ENCODE measurements around the gene PPTC7.
"Not testable (repeated sequence)": the region's sequence is repeated elsewhere in the genome, so short reads cannot be mapped to it uniquely, and the experiment has no call there.

PPTC7 gene

DNA sequence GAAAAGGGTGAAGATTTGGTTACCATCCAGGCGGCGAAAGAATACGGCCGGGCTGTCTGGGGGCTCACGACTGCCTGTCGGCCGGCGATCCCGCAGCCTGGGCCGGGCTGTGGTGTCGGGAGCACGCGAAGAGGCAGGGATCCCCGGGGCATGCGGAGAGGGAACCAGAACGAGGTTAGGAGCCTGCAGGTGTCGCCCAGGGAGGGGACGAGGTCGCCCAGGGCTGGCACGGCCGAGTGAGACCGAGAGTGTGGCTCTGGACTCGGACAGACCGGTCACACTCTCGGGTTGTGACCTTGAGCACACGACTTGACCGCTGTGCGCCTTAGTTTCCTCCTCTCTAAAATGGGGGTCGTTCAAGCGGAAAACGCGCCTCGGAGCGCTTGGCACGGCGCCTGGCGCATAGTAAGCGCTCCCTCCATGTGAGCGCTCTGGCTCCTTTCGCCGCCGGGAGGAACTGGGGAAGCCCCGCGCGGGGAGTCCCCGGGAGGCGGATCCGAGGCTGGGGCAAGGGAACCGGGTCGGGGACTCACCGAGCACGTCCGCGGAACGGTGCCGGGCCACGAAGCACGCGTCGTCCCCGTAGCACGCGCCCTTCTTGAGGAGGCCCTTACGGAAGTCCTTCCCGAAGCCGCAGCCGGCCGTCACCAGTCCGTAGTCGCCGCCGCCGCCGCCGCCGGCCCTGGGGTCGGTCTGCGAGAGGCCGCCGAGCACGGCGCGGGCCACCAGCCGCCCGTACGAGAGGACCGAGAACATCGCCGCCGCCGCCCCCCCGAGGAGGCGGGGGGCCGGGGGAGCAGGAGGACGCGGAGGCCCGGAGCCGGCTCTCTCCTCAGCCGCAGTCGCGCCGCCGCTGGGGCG lies 612 bp downstream of the PPTC7 start:
- no peak for FAIRE-seq

DNA sequence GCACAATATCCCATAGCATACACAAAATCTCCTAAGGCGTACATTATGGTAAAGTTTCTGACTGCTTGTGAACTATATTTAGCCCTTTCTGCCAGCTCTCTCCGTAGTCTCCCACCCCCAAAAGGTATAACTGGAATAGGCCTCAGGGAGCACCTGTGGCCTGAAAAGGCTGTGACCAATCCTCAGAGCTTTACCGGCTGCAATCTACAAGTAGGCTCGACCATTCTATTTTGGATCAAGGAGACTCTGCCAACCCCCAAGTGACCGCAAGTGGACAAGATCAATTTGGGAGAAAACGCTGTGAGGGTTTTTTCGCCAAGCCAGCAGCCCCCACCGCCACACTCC lies 1.2 kb downstream of the PPTC7 start:
- no peak for FAIRE-seq

GRCh38 chr12:110579535-110580253 lies 3.4 kb downstream of the PPTC7 start:
- FAIRE-seq, result no peak

DNA sequence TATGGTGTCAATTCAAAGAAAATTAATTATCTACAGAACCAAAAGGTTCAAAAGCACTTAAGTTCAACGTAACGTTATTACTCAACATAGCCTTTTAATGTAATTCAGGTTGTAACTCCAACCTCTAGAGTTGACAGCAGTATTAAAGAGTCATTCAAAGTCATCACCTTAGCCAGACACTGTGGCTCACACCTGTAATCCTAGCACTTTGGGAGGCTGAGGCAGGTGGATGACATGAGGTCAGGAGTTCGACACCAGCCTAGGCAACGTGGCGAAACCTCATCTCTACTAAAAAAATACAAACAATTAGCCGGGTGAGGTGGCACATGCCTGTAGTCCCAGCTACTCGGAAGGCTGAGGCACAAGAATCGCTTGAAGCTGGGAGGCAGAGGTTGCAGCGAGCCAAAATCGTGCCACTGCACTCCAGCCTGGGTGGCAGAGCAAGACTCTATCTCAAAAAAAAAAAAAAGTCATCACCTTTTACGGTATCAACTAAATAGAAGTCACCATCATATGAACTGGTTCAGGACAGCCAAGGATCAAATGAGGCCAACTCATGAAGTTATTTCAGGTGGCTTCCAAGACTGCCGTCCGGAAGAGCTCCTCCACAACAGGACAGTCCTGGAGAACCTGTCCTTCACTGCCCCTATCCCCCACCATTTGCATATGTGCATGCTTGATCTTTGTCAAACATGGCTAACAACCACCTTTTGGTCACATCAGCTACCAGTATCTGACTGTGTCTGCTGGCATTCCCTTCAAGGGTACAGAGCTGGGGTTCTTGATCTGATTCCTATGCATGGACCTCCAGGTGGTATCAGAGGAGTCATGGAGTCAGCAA lies 4.2 kb downstream of the PPTC7 start:
- FAIRE-seq, result no peak

DNA sequence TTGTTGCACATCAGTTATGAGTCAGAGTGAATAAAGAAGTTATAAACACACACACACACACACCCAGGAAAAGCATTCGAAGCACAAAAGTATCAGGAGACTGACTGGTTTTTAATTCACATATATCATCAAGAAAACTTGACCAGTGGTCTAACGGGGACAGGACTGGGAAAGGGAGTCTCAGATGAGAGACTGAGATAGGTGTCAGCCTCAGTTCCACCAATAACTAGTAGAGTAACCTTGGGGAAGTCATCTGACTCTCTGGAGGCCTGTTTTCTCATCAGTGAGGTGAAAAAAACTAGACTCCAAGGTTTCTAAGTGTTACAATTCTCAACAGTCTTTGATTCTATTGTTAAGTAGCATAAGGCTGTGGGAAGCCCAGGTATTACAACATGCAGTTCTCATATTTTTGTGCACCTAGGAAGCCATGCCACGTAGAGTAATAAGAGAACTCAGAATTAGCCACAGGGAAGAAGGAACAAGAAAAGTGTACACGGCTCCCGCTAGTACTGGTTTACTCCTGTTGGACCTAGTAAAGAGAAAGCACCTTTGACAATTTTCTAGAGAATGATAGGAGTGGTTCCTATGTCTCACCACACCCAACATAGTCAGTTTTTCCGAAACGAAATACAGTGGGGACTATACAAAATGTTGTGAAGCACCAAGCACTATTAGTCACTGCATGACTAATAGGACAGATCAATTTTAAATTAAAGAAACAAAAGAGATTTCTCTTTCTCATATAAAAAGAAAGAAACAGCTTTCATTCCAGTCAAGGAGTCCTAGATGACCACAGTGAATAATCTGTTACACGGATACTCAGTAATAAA lies 5.0 kb downstream of the PPTC7 start:
- no peak for FAIRE-seq

- no peak for FAIRE-seq
These were observed 6.6 kb downstream of the PPTC7 start for GRCh38 chr12:110576504-110576903.

- no peak for FAIRE-seq
These were observed 7.8 kb downstream of the PPTC7 start for GRCh38 chr12:110575326-110575725.

- FAIRE-seq, result not testable (repeated sequence)
These were observed 8.3 kb downstream of the PPTC7 start for GRCh38 chr12:110574717-110575230.

- no peak for FAIRE-seq
These were observed 9.1 kb downstream of the PPTC7 start for GRCh38 chr12:110574044-110574443.

DNA sequence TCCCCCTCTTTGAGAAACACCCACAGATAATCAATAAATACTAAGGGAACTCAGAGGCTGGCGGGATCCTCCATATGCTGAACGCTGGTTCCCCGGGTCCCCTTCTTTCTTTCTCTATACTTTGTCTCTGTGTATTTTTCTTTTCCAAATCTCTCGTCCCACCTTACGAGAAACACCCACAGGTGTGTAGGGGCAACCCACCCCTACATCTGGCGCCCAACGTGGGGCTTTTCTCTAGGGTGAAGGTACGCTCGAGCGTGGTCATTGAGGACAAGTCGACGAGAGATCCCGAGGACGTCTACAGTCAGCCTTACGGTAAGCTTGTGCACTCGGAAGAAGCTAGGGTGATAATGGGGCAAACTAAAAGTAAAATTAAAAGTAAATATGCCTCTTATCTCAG lies 12.3 kb downstream of the PPTC7 start:
- not testable (repeated sequence) for FAIRE-seq

GRCh38 chr12:110569838-110570237 lies 13.3 kb downstream of the PPTC7 start:
- not testable (repeated sequence) for FAIRE-seq

DNA sequence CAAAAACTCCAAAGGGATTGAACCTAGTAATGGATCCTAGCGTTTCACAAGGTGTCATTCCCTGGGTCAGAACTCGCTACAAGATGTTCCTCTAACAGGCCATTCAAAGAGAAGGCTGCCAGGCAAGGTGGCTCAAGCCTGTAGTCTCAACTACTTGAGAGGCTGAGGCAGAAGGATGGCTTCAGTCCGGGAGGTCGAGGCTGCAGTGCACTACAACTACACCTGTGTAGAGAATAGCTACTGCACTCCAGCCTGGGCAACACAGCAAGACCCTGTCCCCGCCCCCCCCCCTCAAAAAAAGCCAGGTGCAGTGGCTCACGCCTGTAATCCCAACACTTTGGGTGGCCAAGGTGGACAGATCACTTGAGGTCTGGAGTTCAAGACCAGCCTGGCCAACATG lies 14.4 kb downstream of the PPTC7 start:
- FAIRE-seq, result no peak

DNA sequence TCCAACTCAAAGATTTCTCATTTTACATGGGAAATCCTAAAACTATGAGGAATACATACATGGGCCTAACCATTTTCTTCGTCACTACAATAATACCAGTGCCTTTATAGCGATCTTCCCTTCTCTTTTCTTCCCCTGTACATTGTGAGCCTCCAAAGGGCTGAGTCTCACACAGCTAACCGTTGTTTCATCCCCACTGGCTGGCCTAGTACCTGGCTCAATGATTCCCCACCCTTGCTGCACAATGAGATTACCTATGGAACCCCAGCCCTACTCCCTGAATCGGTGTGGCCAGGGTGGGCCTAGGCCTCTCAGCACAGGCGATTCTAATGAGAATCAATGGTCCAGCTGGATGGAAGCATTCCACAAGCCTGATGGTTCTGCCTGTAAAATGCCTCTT lies 16.1 kb downstream of the PPTC7 start:
- FAIRE-seq, result no peak

- no peak for FAIRE-seq
These were observed 16.9 kb downstream of the PPTC7 start for GRCh38 chr12:110565894-110566871.

GRCh38 chr12:110564471-110564991 lies 18.6 kb downstream of the PPTC7 start:
- no peak for FAIRE-seq

GRCh38 chr12:110563702-110564470 lies 19.2 kb downstream of the PPTC7 start:
- peak; percentile 85 for FAIRE-seq

- FAIRE-seq, result not testable (repeated sequence)
These were observed 20.7 kb downstream of the PPTC7 start for GRCh38 chr12:110562386-110562785.

- FAIRE-seq, result no peak
These were observed 21.5 kb downstream of the PPTC7 start for GRCh38 chr12:110561471-110562201.

DNA sequence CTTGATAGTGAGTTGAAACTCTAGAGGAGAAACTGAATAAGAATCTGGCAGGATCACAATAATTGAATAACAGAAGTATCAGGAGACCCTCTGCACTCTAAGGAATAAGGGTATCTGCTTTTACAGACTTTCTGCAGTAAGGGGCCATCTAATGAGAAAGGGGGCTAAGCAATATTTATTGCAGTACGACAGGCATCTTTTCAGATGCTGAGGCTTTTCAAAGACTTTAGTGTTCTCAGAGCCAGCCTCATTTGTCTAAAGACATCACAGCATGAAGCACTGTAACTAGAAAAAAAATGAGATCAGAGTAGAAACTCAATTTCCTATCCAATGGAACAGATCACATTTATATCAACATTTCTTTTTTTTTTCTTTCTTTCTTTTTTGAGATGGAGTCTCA lies 22.2 kb downstream of the PPTC7 start:
- FAIRE-seq, result no peak
